ENCODE data around the gene WDFY2. TPM values are rescaled to one million over a fixed set of nuclear protein-coding genes. Genes with fewer than 3 reads are reported as not detected.

WDFY2 gene
- total RNA-seq, 1 donor from 2014 or later: 20.7 TPM

GRCh38 chr13:51746802-51747201, 162.5 kb downstream of the WDFY2 start:
- no peak for TF ChIP-seq CTCF (conservative IDR thresholded peaks at IDR 0.05)
- H3K4me1 Mint-ChIP-seq: no peaks in the 10 kb centered on the region
- peaks cover 24% of the 10 kb centered on the region for H3K36me3 Mint-ChIP-seq (ENCODE audit: low read depth)
- peaks cover 5% of the 10 kb centered on the region for H3K9me3 Mint-ChIP-seq
- no peak overlapping the region for H3K27ac Mint-ChIP-seq (ENCODE audit: unreplicated experiment)
- no peak for DNase-seq (ENCODE audit: low read depth, low spot score)
- no peaks in the 10 kb centered on the region for H3K27me3 Mint-ChIP-seq (ENCODE audit: low read depth)
- H3K4me3 Mint-ChIP-seq: no peak overlapping the region

GRCh38 chr13:51747438-51748434, 163.5 kb downstream of the WDFY2 start:
- H3K36me3 Mint-ChIP-seq (ENCODE audit: low read depth): peaks cover 28% of the 10 kb centered on the region
- H3K4me1 Mint-ChIP-seq: no peaks in the 10 kb centered on the region
- DNase-seq (ENCODE audit: low read depth, low spot score): no peak
- H3K27me3 Mint-ChIP-seq (ENCODE audit: low read depth): no peaks in the 10 kb centered on the region
- H3K27ac Mint-ChIP-seq (ENCODE audit: unreplicated experiment): no peak overlapping the region
- no peak for TF ChIP-seq CTCF (conservative IDR thresholded peaks at IDR 0.05)
- peaks cover 5% of the 10 kb centered on the region for H3K9me3 Mint-ChIP-seq
- no peak overlapping the region for H3K4me3 Mint-ChIP-seq

GRCh38 chr13:51756651-51757050, 172.4 kb downstream of the WDFY2 start:
- H3K36me3 Mint-ChIP-seq (ENCODE audit: low read depth): peaks cover 16% of the 10 kb centered on the region
- TF ChIP-seq CTCF (conservative IDR thresholded peaks at IDR 0.05): no peak
- no peak overlapping the region for H3K27ac Mint-ChIP-seq (ENCODE audit: unreplicated experiment)
- no peak for DNase-seq (ENCODE audit: low read depth, low spot score)
- no peak overlapping the region for H3K4me3 Mint-ChIP-seq
- H3K4me1 Mint-ChIP-seq: no peaks in the 10 kb centered on the region
- no peaks in the 10 kb centered on the region for H3K27me3 Mint-ChIP-seq (ENCODE audit: low read depth)
- no peaks in the 10 kb centered on the region for H3K9me3 Mint-ChIP-seq

- TF ChIP-seq CTCF (conservative IDR thresholded peaks at IDR 0.05): no peak
- Mint-ChIP-seq H3K36me3 (ENCODE audit: low read depth) (peaks cover 8% of the 10 kb centered on the region), H3K27ac (ENCODE audit: unreplicated experiment) (no peak overlapping the region), H3K4me1 (no peaks in the 10 kb centered on the region), H3K4me3 (no peak overlapping the region), H3K27me3 (ENCODE audit: low read depth) (no peaks in the 10 kb centered on the region), H3K9me3 (no peaks in the 10 kb centered on the region)
- DNase-seq (ENCODE audit: low read depth, low spot score): no peak
These were observed 174.4 kb downstream of the WDFY2 start for GRCh38 chr13:51758691-51759090.

GRCh38 chr13:51759240-51759639, 175.0 kb downstream of the WDFY2 start:
- peaks cover 5% of the 10 kb centered on the region for H3K36me3 Mint-ChIP-seq (ENCODE audit: low read depth)
- no peak overlapping the region for H3K27ac Mint-ChIP-seq (ENCODE audit: unreplicated experiment)
- peaks cover 3% of the 10 kb centered on the region for H3K4me1 Mint-ChIP-seq
- H3K4me3 Mint-ChIP-seq: no peak overlapping the region
- H3K9me3 Mint-ChIP-seq: no peaks in the 10 kb centered on the region
- no peaks in the 10 kb centered on the region for H3K27me3 Mint-ChIP-seq (ENCODE audit: low read depth)
- DNase-seq (ENCODE audit: low read depth, low spot score): no peak
- no peak for TF ChIP-seq CTCF (conservative IDR thresholded peaks at IDR 0.05)
